ENCODE results near the gene CD58. TPM values are rescaled to one million over a fixed set of nuclear protein-coding genes. Genes with fewer than 3 reads are reported as not detected.

The CD58 gene
- total RNA-seq, 1 donor from 2014 or later: 35.3 TPM

DNA sequence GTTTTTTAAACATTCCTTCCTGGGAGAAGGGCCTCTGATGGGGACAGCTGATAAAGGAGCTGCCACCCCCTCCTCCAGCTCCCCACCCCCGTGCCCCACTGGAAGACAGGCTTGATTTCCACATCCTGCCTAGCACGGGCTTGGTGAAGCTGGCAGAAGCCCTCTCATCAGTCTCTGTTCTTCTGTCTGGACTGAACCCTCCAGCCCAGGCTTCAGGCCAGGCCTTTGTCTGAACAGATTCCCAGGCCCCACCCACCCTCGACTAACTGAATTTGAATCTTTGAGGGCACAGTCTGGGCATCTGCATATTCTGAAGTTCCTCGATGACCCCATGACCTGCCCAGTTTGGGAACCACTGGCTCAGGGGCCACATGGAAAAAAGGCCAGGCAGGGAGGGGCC, 75.3 kb downstream of the CD58 start:
- peaks cover 13% of the 10 kb centered on the region for H3K36me3 Mint-ChIP-seq (ENCODE audit: low read depth)
- intact Hi-C loops (cut with micrococcal nuclease): loop anchor here (5.0 kb wide), 1 partner anchor 688 kb away; no protein-coding TSS in a partner anchor
- H3K4me1 Mint-ChIP-seq (ENCODE audit: low read depth): peaks cover 55% of the 10 kb centered on the region
- H3K9me3 Mint-ChIP-seq: no peaks in the 10 kb centered on the region
- H3K27ac Mint-ChIP-seq: no peak overlapping the region
- no peak overlapping the region for H3K4me3 Mint-ChIP-seq
- H3K27me3 Mint-ChIP-seq (ENCODE audit: insufficient read depth): no peaks in the 10 kb centered on the region
- no peak for DNase-seq (ENCODE audit: low spot score)

DNA sequence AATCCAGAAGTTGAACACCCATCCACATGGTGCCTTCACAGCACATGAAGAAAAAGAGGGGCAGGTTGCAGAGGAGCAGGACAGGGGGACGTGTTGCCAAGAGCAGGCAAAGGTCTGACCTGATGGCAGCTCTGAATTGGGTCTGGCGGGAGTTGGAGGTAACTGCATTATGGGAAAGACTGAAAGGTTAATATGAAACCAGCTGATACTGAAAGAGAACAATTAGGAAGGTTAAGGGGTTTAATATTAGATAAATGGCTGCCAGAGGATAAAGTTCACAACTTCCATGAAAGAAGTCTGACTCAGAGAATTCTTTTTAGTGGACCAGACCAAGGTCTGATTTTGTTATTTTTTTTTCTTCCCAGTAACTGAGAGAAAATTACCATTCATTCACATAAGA, 76.1 kb downstream of the CD58 start:
- H3K9me3 Mint-ChIP-seq: no peaks in the 10 kb centered on the region
- no peak overlapping the region for H3K27ac Mint-ChIP-seq
- H3K4me3 Mint-ChIP-seq: no peak overlapping the region
- intact Hi-C loops (cut with micrococcal nuclease): loop anchor here (5.0 kb wide), 1 partner anchor 687 kb away; no protein-coding TSS in a partner anchor
- peaks cover 52% of the 10 kb centered on the region for H3K4me1 Mint-ChIP-seq (ENCODE audit: low read depth)
- DNase-seq (ENCODE audit: low spot score): no peak
- peaks cover 10% of the 10 kb centered on the region for H3K36me3 Mint-ChIP-seq (ENCODE audit: low read depth)
- no peaks in the 10 kb centered on the region for H3K27me3 Mint-ChIP-seq (ENCODE audit: insufficient read depth)

DNA sequence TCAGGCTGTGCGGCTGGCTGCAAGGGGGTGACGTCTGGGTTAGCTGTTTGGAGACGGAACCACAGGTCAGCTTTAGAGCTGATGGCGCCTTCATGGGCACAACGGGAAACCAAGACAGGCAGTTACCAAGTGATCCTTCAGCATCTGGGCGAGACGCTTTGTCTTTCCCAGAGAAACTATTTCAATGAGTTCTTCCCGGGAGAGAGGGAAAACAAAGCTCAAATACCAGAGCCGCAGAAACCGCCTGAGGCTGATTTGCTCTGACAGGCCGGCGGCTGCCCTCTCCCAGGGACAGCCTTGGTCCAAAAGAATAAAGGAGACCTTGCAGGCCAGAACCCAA, 76.5 kb downstream of the CD58 start:
- no peak overlapping the region for H3K4me3 Mint-ChIP-seq
- no peak for DNase-seq (ENCODE audit: low spot score)
- peaks cover 53% of the 10 kb centered on the region for H3K4me1 Mint-ChIP-seq (ENCODE audit: low read depth)
- H3K9me3 Mint-ChIP-seq: no peaks in the 10 kb centered on the region
- H3K36me3 Mint-ChIP-seq (ENCODE audit: low read depth): peaks cover 10% of the 10 kb centered on the region
- intact Hi-C loops (cut with micrococcal nuclease): no loop called here
- H3K27ac Mint-ChIP-seq: peak overlapping the region; percentile 3
- no peaks in the 10 kb centered on the region for H3K27me3 Mint-ChIP-seq (ENCODE audit: insufficient read depth)

DNA sequence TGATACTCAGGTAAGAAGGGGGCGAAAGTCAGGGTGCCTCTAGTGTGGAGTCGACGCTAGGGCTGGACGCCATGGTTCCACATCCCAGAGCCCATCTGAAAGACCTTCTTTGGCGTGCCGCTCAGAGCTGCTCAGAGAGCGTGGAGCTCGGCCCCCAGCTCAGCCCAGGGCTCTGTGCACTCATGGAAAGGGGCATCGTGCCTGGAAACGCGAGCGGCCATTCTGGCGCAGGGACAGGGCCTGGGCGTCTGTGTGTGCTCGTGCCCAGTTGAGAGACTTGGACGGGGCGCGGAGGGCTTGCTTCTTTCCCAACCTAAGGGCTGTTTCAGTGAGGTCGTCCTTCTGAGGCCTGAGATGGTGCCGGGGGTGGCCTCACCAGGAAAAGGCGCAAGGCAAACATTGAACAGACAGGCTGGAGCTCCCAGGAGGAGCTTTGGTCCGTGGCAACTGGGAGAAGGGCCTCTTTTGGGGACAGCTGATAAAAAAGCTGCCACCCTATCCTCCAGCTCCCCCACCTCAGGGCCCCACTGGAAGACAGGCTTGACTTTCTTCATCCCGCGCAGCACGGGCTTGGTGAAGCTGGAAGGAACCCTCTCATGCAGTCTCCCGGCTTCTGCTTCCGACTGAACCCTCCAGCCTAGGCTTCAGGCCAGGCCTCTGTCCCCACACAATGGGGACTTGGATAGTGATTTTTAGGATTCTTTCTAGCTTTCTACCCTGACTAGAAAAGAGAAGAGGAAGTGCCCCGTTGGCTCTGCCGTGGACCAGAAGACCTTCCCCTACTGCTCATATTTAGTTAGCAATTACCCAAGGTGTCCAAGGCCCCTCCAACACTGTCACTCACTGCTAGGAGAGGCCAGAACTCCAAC, 77.1 kb downstream of the CD58 start:
- H3K4me1 Mint-ChIP-seq (ENCODE audit: low read depth): peaks cover 53% of the 10 kb centered on the region
- DNase-seq (ENCODE audit: low spot score): no peak
- intact Hi-C loops (cut with micrococcal nuclease): no loop called here
- H3K9me3 Mint-ChIP-seq: no peaks in the 10 kb centered on the region
- H3K27me3 Mint-ChIP-seq (ENCODE audit: insufficient read depth): no peaks in the 10 kb centered on the region
- peaks cover 6% of the 10 kb centered on the region for H3K36me3 Mint-ChIP-seq (ENCODE audit: low read depth)
- H3K27ac Mint-ChIP-seq: no peak overlapping the region
- H3K4me3 Mint-ChIP-seq: no peak overlapping the region

DNA sequence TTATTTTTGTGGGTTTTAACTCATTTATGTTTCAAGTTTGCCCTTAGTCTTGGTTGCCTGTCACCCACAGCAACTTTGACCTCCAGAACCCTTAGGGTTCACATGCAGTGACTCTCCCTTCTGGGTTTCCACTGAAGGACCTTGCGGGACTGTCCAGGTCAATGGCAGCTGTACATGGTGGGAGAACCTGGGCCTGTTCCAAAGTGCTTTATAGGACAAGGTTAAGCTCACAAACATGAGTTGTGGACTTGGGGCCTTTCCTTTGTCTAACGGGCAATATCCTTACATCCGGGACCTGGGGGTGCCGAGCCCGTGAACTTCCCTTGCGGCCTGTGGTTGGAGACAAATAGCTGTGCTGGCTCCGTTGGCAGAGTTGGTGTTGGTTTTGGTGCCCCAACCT, 77.8 kb downstream of the CD58 start:
- Mint-ChIP-seq H3K27me3 (ENCODE audit: insufficient read depth) (peaks cover under 1% of the 10 kb centered on the region), H3K9me3 (no peaks in the 10 kb centered on the region), H3K36me3 (ENCODE audit: low read depth) (peaks cover 6% of the 10 kb centered on the region), H3K4me1 (ENCODE audit: low read depth) (peaks cover 46% of the 10 kb centered on the region), H3K27ac (no peak overlapping the region), H3K4me3 (no peak overlapping the region)
- no peak for DNase-seq (ENCODE audit: low spot score)
- intact Hi-C loops (cut with micrococcal nuclease): no loop called here

DNA sequence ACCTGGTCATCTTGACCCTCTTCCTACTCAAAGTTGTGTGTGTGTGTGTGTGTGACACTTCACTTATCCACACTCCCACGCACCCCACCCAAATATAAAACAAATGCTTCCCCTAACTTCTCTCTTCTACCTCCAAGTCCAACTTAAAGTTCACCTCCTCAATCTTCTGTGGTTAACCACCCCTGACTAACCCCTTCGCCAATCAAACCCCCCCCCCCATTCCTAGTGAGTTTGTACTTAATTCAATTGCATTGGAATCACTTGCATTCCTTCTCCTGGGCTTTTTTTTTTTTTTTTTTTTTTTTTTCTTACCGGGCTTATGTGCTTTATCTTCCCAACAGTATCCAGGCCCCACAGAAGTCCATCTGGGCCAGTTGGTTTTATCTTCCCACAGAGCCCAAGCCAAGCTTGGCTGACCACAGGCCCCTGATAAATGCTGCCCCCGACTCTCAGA, 78.4 kb downstream of the CD58 start:
- Mint-ChIP-seq H3K36me3 (ENCODE audit: low read depth) (peaks cover 6% of the 10 kb centered on the region), H3K27ac (peak overlapping the region; percentile 56), H3K27me3 (ENCODE audit: insufficient read depth) (peaks cover 4% of the 10 kb centered on the region), H3K4me1 (ENCODE audit: low read depth) (peaks cover 40% of the 10 kb centered on the region), H3K9me3 (no peaks in the 10 kb centered on the region), H3K4me3 (no peak overlapping the region)
- no peak for DNase-seq (ENCODE audit: low spot score)
- intact Hi-C loops (cut with micrococcal nuclease): no loop called here

DNA sequence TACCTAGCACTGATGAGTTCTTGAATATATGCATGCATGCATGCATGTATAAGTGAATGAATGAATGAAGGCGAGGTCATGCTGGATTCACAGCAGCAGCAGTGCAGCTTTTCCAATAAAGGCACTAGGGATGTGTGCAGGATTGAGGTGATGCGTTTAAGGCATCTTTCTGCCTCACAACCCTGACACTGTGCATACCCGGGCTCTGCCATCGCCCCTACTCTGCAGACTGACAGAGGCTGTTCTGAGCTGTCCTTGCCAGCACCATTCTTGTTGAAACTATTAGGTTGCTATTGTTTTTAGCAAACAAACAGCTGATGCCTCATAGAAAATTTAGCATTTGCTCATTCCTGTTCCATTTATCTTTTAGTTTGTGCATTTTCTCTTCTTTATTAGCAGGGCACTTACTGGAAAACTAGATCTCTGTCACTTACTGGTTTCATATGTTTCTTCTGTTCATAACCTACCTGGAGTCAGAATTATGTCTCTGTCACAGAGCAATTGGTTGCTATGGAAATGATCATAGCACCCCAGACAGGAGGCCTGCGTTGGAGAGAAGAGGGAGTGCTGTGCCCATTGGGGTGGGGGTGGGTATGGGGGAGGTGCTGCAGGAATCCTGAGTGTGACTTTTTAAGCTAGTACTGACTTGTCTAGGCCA, 79.0 kb downstream of the CD58 start:
- no peak overlapping the region for H3K4me3 Mint-ChIP-seq
- intact Hi-C loops (cut with micrococcal nuclease): no loop called here
- H3K27ac Mint-ChIP-seq: peak overlapping the region; percentile 35
- no peaks in the 10 kb centered on the region for H3K9me3 Mint-ChIP-seq
- H3K27me3 Mint-ChIP-seq (ENCODE audit: insufficient read depth): peaks cover 4% of the 10 kb centered on the region
- peaks cover 34% of the 10 kb centered on the region for H3K4me1 Mint-ChIP-seq (ENCODE audit: low read depth)
- peaks cover 6% of the 10 kb centered on the region for H3K36me3 Mint-ChIP-seq (ENCODE audit: low read depth)
- no peak for DNase-seq (ENCODE audit: low spot score)

DNA sequence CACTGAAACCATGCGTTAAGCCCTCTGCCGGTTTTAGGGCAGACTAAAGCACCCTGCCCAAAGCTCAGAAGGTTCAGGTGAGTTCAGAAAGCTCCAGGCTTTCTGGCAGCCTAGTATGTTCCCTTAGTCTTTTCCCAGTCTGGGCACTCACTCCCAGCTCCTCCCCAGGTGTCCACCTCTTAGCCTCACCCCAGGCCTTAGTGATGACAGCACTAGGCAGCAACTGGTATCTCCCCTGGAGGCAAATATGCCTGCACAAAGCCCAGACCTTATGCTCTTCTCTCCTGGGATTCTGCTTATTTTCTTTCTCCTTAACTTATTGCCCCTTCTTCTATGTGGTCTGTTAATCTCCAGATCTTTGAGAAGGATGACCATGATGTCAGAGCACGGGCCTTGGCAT, 80.2 kb downstream of the CD58 start:
- intact Hi-C loops (cut with micrococcal nuclease): no loop called here
- Mint-ChIP-seq H3K9me3 (no peaks in the 10 kb centered on the region), H3K27ac (no peak overlapping the region), H3K36me3 (ENCODE audit: low read depth) (peaks cover 2% of the 10 kb centered on the region), H3K27me3 (ENCODE audit: insufficient read depth) (peaks cover 4% of the 10 kb centered on the region), H3K4me3 (no peak overlapping the region), H3K4me1 (ENCODE audit: low read depth) (peaks cover 28% of the 10 kb centered on the region)
- no peak for DNase-seq (ENCODE audit: low spot score)

DNA sequence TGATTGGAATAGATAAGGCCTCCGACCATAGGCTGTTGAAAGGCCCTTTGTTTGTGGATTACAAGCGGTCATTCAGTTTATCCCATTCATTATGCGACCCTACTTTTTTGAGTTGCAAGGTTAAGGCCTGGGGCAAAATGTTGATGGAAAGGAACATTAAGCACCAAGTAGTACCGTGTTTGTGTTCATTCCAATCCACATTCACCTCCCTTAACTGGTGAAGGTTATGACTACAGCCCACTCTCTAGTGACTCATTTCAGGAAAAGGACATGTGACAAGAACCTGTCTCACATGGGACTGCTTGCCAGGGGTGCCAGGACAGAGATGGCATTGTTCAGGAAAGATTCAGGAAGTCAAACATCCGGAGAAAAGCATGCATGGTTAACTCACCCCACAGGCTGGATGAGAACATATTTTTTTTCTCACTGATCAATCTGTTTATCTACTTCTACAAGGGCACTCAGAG, 81.6 kb downstream of the CD58 start:
- peaks cover 4% of the 10 kb centered on the region for H3K27me3 Mint-ChIP-seq (ENCODE audit: insufficient read depth)
- no peaks in the 10 kb centered on the region for H3K9me3 Mint-ChIP-seq
- no peak overlapping the region for H3K27ac Mint-ChIP-seq
- H3K4me1 Mint-ChIP-seq (ENCODE audit: low read depth): peaks cover 28% of the 10 kb centered on the region
- no peak for DNase-seq (ENCODE audit: low spot score)
- H3K36me3 Mint-ChIP-seq (ENCODE audit: low read depth): no peaks in the 10 kb centered on the region
- intact Hi-C loops (cut with micrococcal nuclease): loop anchor here (5.0 to 10.0 kb wide), 2 partner anchors 72 to 254 kb away; no protein-coding TSS in a partner anchor
- H3K4me3 Mint-ChIP-seq: no peak overlapping the region

DNA sequence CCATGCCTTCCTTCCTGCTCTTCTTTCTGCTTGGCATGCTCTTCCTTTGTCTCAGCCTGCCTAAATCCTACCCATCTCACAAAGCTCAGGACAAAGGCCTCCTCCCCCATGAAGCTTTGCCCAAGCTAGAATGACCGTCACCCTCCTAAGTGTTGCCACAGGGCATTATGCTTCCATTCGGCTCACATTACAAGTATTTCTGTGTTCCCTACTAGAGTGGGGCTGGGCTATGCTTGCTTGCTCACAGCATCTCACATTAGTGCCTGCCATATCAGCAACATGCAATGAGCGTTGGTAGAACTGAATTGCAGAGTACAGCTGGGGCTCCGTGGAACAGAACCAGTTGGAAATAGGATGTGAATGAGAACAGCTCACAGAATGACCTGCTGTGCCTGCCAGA, 82.8 kb downstream of the CD58 start:
- DNase-seq (ENCODE audit: low spot score): no peak
- peaks cover 4% of the 10 kb centered on the region for H3K27me3 Mint-ChIP-seq (ENCODE audit: insufficient read depth)
- intact Hi-C loops (cut with micrococcal nuclease): loop anchor here (5.0 to 10.0 kb wide), 2 partner anchors 71 to 253 kb away; no protein-coding TSS in a partner anchor
- H3K4me3 Mint-ChIP-seq: no peak overlapping the region
- peaks cover 28% of the 10 kb centered on the region for H3K4me1 Mint-ChIP-seq (ENCODE audit: low read depth)
- H3K27ac Mint-ChIP-seq: no peak overlapping the region
- no peaks in the 10 kb centered on the region for H3K9me3 Mint-ChIP-seq
- H3K36me3 Mint-ChIP-seq (ENCODE audit: low read depth): no peaks in the 10 kb centered on the region

DNA sequence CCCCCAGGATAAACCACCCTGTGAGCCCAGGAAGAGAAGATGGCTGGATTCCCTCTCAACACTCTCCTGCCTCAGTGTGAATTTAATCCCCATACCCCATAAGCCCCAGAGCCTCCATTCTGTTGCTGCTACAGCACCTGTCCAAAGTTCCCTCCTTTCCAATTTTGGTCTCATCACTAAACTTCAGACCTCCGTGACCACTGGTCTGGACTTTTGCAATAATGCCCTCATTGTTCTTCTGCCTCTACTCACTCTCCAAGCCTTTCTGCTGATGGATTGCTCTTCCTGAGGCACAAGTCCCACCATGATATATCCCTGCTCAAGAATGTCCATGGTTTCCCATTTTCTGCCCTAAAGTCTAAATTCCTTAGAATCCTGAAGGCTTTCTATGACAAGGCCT, 83.2 kb downstream of the CD58 start:
- Mint-ChIP-seq H3K27me3 (ENCODE audit: insufficient read depth) (peaks cover 4% of the 10 kb centered on the region), H3K4me3 (no peak overlapping the region), H3K9me3 (no peaks in the 10 kb centered on the region), H3K27ac (peak overlapping the region; percentile 20), H3K4me1 (ENCODE audit: low read depth) (peaks cover 26% of the 10 kb centered on the region), H3K36me3 (ENCODE audit: low read depth) (no peaks in the 10 kb centered on the region)
- no peak for DNase-seq (ENCODE audit: low spot score)
- intact Hi-C loops (cut with micrococcal nuclease): loop anchor here (5.0 to 10.0 kb wide), 2 partner anchors 70 to 253 kb away; no protein-coding TSS in a partner anchor

DNA sequence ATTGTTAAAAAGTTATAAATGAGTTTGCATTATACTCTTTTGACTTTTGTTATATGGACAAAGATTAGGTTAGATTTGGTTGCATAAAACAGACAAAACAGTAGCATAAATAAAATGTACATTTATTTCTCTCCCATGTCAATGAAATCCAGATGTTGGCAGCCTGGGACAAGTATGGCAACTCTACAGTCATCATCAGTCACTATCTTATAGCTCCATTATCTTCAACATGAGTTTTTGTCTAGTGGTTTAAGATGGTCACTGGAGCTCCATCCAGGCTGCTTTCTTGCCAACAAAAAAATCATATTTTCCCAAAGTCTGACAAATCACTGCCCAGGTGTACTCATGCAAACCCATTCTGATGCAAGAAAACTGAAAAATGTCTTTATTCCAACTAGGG, 83.8 kb downstream of the CD58 start:
- no peaks in the 10 kb centered on the region for H3K9me3 Mint-ChIP-seq
- intact Hi-C loops (cut with micrococcal nuclease): loop anchor here (5.0 to 10.0 kb wide), 2 partner anchors 70 to 252 kb away; no protein-coding TSS in a partner anchor
- DNase-seq (ENCODE audit: low spot score): no peak
- peaks cover 20% of the 10 kb centered on the region for H3K4me1 Mint-ChIP-seq (ENCODE audit: low read depth)
- no peak overlapping the region for H3K4me3 Mint-ChIP-seq
- no peak overlapping the region for H3K27ac Mint-ChIP-seq
- peaks cover 4% of the 10 kb centered on the region for H3K27me3 Mint-ChIP-seq (ENCODE audit: insufficient read depth)
- H3K36me3 Mint-ChIP-seq (ENCODE audit: low read depth): no peaks in the 10 kb centered on the region

DNA sequence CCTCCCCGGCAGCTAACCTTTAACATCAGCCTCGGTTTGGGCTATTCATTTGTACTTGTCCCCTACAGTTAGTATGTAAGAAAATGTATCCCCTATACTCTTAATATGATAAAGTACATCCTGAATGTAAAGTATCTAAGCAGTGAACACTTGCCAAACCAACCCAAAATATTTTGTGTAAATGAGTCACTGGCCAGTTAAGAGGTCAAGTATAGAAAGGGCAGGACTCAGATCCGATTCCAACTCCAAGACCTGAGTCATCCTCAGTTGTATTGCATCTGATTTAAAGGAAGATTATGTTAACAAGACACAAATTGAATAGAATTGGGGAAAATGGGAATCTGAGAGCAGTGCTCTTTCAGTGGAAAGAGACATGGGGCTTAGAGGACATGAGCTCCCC, 84.4 kb downstream of the CD58 start:
- Mint-ChIP-seq H3K36me3 (ENCODE audit: low read depth) (no peaks in the 10 kb centered on the region), H3K4me3 (no peak overlapping the region), H3K27ac (no peak overlapping the region), H3K27me3 (ENCODE audit: insufficient read depth) (peaks cover 4% of the 10 kb centered on the region), H3K9me3 (no peaks in the 10 kb centered on the region), H3K4me1 (ENCODE audit: low read depth) (peaks cover 14% of the 10 kb centered on the region)
- intact Hi-C loops (cut with micrococcal nuclease): loop anchor here (5.0 to 10.0 kb wide), 2 partner anchors 69 to 252 kb away; no protein-coding TSS in a partner anchor
- DNase-seq (ENCODE audit: low spot score): no peak
